Measurements from ENCODE around the gene OGFOD3.

OGFOD3 gene, protein sequence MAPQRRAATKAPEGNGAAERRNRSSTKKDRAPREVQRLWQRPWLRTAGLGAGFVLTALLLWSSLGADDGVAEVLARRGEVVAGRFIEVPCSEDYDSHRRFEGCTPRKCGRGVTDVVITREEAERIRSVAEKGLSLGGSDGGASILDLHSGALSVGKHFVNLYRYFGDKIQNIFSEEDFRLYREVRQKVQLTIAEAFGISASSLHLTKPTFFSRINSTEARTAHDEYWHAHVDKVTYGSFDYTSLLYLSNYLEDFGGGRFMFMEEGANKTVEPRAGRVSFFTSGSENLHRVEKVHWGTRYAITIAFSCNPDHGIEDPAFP

DNA sequence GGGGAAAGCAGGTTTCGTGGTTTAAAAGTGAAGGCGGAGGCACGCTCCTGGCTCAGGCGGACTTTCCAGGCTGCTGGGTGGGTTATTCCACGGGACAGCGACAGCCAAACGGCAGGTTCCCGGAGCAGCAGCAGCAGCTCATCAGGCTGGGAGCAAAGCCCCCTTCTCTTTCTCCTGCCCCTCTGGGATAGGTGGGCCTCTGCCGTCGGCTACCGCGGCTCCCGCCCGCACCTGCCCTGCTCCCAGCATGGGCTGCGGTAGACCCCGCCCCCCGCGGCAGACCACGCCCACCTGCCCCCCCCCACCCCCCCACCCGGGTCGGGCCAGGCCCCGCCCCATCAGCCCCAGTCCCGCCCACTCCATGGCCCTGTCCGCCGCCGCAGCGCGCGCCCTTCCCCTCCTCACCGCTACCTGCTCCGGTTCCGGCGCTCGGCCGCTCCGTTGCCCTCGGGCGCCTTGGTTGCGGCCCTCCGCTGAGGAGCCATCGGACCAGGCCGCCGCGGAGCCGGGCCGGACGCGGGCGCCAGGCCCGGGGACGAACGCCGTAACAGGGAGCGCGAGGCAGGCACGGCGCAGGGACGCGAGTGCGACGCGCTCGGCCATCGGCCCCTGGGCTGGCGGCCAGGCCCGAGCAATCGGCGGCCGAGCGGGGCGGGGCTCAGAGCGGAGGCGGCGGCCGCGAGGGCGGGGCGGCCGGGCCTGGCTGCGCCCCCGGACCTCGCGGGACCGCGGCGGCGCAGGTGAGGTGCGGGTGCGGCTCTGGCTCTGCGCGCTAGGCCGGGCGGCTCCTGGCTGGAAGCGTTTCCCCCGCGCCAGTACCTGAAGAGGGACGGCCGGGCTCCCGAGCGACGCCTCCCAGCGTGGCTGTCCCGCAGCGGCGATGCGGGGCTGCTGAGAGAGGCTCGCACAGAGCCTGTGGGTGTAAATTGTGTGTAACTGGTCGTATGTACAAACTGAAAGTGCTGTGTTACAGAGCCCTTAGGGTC is at the start of gene OGFOD3, which contains the start of gene HEXD:
OGFOD3 (minus strand) TSS at position 586 of the 986 bp plus-strand sequence; CDS start at position 485, 101 bp downstream.
HEXD (plus strand) TSS at position 347 of the 986 bp plus-strand sequence. CDS start 1,453 bp downstream, outside the sequence.
- DNase-seq (ENCODE audit: low spot score) = peak; percentile 98
- in situ Hi-C loops (cut with MboI; ENCODE audit: low sequenced_read_pairs, unreplicated experiment) = no loop called here
- TF ChIP-seq, protein P1, sequence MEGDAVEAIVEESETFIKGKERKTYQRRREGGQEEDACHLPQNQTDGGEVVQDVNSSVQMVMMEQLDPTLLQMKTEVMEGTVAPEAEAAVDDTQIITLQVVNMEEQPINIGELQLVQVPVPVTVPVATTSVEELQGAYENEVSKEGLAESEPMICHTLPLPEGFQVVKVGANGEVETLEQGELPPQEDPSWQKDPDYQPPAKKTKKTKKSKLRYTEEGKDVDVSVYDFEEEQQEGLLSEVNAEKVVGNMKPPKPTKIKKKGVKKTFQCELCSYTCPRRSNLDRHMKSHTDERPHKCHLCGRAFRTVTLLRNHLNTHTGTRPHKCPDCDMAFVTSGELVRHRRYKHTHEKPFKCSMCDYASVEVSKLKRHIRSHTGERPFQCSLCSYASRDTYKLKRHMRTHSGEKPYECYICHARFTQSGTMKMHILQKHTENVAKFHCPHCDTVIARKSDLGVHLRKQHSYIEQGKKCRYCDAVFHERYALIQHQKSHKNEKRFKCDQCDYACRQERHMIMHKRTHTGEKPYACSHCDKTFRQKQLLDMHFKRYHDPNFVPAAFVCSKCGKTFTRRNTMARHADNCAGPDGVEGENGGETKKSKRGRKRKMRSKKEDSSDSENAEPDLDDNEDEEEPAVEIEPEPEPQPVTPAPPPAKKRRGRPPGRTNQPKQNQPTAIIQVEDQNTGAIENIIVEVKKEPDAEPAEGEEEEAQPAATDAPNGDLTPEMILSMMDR (IDR thresholded peaks at IDR 0.05; ENCODE audit: borderline replicate concordance, control extremely low read depth, extremely low read depth, insufficient read depth, missing control alignments) = no peak

DNA sequence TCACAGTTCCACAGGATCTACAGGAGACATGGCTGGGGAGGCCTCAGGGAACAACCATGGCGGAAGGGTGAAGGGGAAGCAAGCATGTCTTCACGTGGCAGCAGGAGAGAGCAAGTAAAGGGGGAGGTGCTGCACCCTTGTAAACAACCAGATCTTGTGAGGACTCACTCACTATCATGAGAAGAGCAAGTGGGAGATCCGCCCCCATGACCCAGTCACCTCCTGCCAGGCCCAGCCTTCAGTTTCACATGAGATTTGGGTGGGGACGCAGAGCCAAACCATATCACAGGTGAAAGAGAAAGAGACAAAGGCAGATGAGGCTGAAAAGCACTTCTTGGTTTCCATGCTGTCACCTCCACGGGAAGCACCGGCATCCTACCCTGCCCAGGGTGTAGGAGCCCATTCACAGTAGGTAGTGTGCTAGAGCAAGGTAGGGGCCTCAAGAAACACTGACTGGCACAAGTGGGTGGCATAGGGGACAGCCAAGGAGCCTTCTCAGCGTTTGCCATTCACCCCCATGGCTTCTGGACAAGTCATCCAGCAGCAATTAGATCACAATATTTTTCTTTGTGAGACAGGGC is 46.7 kb upstream of the OGFOD3 start:
- TF ChIP-seq, protein P1 (IDR thresholded peaks at IDR 0.05; ENCODE audit: borderline replicate concordance, control extremely low read depth, extremely low read depth, insufficient read depth, missing control alignments) = no peak
- DNase-seq (ENCODE audit: low spot score) = no peak
- in situ Hi-C loops (cut with MboI; ENCODE audit: low sequenced_read_pairs, unreplicated experiment) = no loop called here

DNA sequence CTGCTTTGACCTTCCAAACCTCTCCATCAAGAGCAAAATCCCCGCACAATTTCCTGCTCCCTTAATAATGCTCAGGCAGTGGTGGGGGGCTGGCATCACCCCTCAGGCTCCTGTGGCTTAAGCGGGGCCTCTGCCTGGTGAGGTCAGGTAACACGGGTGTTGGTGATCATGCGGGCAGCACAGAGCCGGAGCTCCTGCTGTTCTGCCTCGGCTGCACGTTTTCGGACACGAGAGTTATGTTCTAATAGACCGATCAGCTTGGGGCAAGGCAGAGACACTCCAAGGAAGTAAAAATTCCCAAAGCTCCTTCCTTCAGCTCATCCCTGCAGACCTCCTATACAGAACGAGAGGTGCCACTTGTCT is 46.2 kb upstream of the OGFOD3 start:
- TF ChIP-seq, protein P1 (IDR thresholded peaks at IDR 0.05; ENCODE audit: borderline replicate concordance, control extremely low read depth, extremely low read depth, insufficient read depth, missing control alignments) = no peak
- in situ Hi-C loops (cut with MboI; ENCODE audit: low sequenced_read_pairs, unreplicated experiment) = no loop called here
- DNase-seq (ENCODE audit: low spot score) = no peak

DNA sequence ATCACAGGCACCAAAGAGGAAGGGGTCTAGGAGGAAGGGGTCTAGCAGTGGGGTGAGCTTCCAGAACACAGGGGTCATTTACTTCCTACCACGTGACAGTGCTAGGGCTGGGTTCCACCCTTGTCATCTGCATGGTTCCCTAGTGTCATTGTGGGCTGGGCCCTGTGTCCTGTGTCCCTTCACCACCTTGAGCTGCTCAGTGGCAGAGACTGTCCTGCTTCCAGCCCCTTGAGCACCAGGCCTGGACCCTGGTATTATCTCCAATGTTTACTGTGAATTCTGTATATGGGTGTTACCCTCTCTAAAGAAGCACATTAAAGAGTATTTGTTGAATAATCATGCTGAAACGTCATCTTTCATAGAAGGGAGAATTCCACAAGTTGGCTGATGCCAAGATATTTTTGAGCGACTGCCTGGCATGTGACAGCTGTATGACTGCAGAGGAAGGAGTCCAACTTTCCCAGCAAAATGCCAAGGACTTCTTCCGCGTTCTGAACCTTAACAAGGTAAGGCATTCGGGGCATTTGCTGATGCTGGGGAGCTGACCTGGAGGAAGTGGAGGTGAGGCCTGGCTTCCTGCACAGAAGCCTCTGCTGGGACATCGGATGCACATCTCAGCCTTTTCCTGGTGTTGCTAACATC is 45.7 kb upstream of the OGFOD3 start:
- TF ChIP-seq, protein P1 (IDR thresholded peaks at IDR 0.05; ENCODE audit: borderline replicate concordance, control extremely low read depth, extremely low read depth, insufficient read depth, missing control alignments) = no peak
- no peak for DNase-seq (ENCODE audit: low spot score)
- in situ Hi-C loops (cut with MboI; ENCODE audit: low sequenced_read_pairs, unreplicated experiment) = no loop called here

DNA sequence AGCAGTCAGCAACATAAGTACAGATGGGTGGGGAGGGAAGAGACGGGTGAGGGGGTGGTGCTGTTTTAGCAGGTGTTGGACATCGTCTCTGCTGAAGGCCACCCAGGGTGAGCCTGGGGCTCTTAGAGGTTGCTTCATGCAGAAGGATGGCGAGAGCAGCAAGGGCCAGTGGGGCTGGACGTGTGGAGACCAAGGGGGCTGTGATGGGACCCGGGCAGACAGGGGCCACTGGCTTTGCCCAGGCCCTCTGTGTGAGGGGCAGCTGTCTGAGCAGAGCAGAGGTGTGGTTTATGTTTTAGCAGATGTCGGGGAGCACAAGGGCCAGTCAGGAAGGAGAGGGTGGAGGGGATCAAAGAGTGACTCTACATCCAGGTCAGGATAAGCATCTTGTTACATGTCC is 45.0 kb upstream of the OGFOD3 start:
- DNase-seq (ENCODE audit: low spot score) = no peak
- TF ChIP-seq, protein P1 (IDR thresholded peaks at IDR 0.05; ENCODE audit: borderline replicate concordance, control extremely low read depth, extremely low read depth, insufficient read depth, missing control alignments) = no peak
- in situ Hi-C loops (cut with MboI; ENCODE audit: low sequenced_read_pairs, unreplicated experiment) = no loop called here
